ENCODE measurements around the gene YIPF2.
"Not testable (repeated sequence)": the region's sequence is repeated elsewhere in the genome, so short reads cannot be mapped to it uniquely, and the experiment has no call there.

Gene YIPF2

GRCh38 chr19:10908380-10908960 lies 20.0 kb downstream of the YIPF2 start:
- DNase-seq = no peak

- no peak for DNase-seq
These were observed 20.5 kb downstream of the YIPF2 start for GRCh38 chr19:10907925-10908324.

- peak; percentile 10 to 18 for DNase-seq
These were observed 29.2 kb downstream of the YIPF2 start for GRCh38 chr19:10899151-10899653.

GRCh38 chr19:10898633-10899032 lies 29.8 kb downstream of the YIPF2 start:
- DNase-seq = no peak

- peak; percentile 55 to 77 for DNase-seq
These were observed 31.4 kb downstream of the YIPF2 start for GRCh38 chr19:10896851-10897526.

GRCh38 chr19:10895920-10896319 lies 32.5 kb downstream of the YIPF2 start:
- no peak for DNase-seq

GRCh38 chr19:10895363-10895762 lies 33.1 kb downstream of the YIPF2 start:
- DNase-seq = no peak

GRCh38 chr19:10894911-10895213 lies 33.6 kb downstream of the YIPF2 start:
- DNase-seq = no peak

GRCh38 chr19:10892256-10892655 lies 36.2 kb downstream of the YIPF2 start:
- no peak for DNase-seq

GRCh38 chr19:10891405-10892086 lies 36.9 kb downstream of the YIPF2 start:
- no peak for DNase-seq

GRCh38 chr19:10889880-10890279 lies 38.6 kb downstream of the YIPF2 start:
- no peak for DNase-seq

- DNase-seq = peak; percentile 26 to 29
These were observed 40.0 kb downstream of the YIPF2 start for GRCh38 chr19:10888421-10888866.

- DNase-seq = no peak
These were observed 40.6 kb downstream of the YIPF2 start for GRCh38 chr19:10887616-10888367.

GRCh38 chr19:10885201-10886169 lies 43.0 kb downstream of the YIPF2 start:
- peak in 1 of 2 experiments; percentile 21 for DNase-seq

GRCh38 chr19:10884274-10884673 lies 44.2 kb downstream of the YIPF2 start:
- DNase-seq = no peak

GRCh38 chr19:10882108-10882457 lies 46.4 kb downstream of the YIPF2 start:
- no peak for DNase-seq

- no peak for DNase-seq
These were observed 46.9 kb downstream of the YIPF2 start for GRCh38 chr19:10881403-10882107.

GRCh38 chr19:10878253-10878652 lies 50.2 kb downstream of the YIPF2 start:
- DNase-seq = no peak

- not testable (repeated sequence) for DNase-seq
These were observed 50.8 kb downstream of the YIPF2 start for GRCh38 chr19:10877608-10878007.

- no peak for DNase-seq
These were observed 51.8 kb downstream of the YIPF2 start for GRCh38 chr19:10876459-10877240.

- no peak for DNase-seq
These were observed 54.4 kb downstream of the YIPF2 start for GRCh38 chr19:10874024-10874423.

Data from NCI-H2081 (cell line).